Caco-2 (cell line): ENCODE measurements around the gene USP19. TPM values are rescaled to one million over a fixed set of nuclear protein-coding genes. Genes with fewer than 3 reads are reported as not detected.

Experiments used
- BruUV-seq: library from RNA; stranded (reverse); fragments of 400-500 nt; replicated peaks from 2 replicates; lab custom pipeline; 2021; lab: Mats Ljungman, UMichigan
- CTCF ChIA-PET: fragments of 300-600 bp; sonication (Branson Sonifier 250); formaldehyde crosslinking; loops from one replicate; lab custom pipeline; 2022; ENCODE audit warnings: antibody characterized with exemption; lab: Charles Lee
- POLR2A ChIA-PET: fragments of 300-600 bp; sonication (Branson Sonifier 250); formaldehyde crosslinking; loops from one replicate; lab custom pipeline; 2022; ENCODE audit warnings: antibody characterized with exemption; lab: Charles Lee
- DNase-seq, 2 experiments: peaks; one replicate each; pipeline versions ENCODE4 v3.0.0 to v3.0.0-alpha.2; 2020 to 2022
- H3K27me3 ChIP-seq: replicated peaks from 2 replicates; pipeline ENCODE4 v1.6.0; 2011; ENCODE audit warnings: low read length; ENCODE audit not compliant: control insufficient read depth, insufficient read depth
- H3K36me3 ChIP-seq: 2 replicates; pipeline ENCODE4 v1.5.1; 2011; ENCODE audit warnings: low read length; ENCODE audit not compliant: control insufficient read depth, insufficient read depth
- H3K4me1 ChIP-seq: fragments of 250-450 bp; sonication (Bioruptor Pico); 2 replicates; pipeline ENCODE4 v1.5.1; 2020; ENCODE audit warnings: mild to moderate bottlenecking
- H3K4me3 ChIP-seq: 2 replicates; pipeline ENCODE4 v1.5.1; 2011; ENCODE audit warnings: low read depth, mild to moderate bottlenecking, control low read depth, low read length
- H3K9me3 ChIP-seq: fragments of 250-450 bp; sonication (Bioruptor Pico); 2 replicates; pipeline ENCODE4 v1.5.1; 2020; ENCODE audit warnings: mild to moderate bottlenecking, moderate library complexity
- H3K27ac Mint-ChIP-seq: one replicate; pipeline ENCODE4 v1.8.0; 2022; ENCODE audit warnings: mixed read lengths; ENCODE audit not compliant: unreplicated experiment
- H3K27me3 Mint-ChIP-seq: one replicate; pipeline ENCODE4 v1.8.0; 2022; ENCODE audit warnings: mixed read lengths; ENCODE audit not compliant: insufficient read depth, unreplicated experiment
- H3K36me3 Mint-ChIP-seq: one replicate; pipeline ENCODE4 v1.8.0; 2022; ENCODE audit warnings: mild to moderate bottlenecking, mixed read lengths; ENCODE audit not compliant: insufficient read depth, unreplicated experiment
- H3K4me1 Mint-ChIP-seq: one replicate; pipeline ENCODE4 v1.8.0; 2022; ENCODE audit warnings: low read depth, mixed read lengths; ENCODE audit not compliant: unreplicated experiment
- H3K4me3 Mint-ChIP-seq: one replicate; pipeline ENCODE4 v1.8.0; 2022; ENCODE audit warnings: mild to moderate bottlenecking, moderate library complexity, mixed read lengths; ENCODE audit not compliant: unreplicated experiment
- H3K9me3 Mint-ChIP-seq: one replicate; pipeline ENCODE4 v1.8.0; 2022; ENCODE audit warnings: mixed read lengths; ENCODE audit not compliant: unreplicated experiment
- CTCF ChIP-seq, 2 experiments: fragments of 200-600 bp in 1 of 2; IDR thresholded peaks; 1 replicate in 1 of 2; 2 replicates in 1 of 2; pipeline versions ENCODE4 v1.5.1 to v1.8.0; 2011 to 2022; ENCODE audit warnings: antibody characterized with exemption in 1 of 2, control low read depth in 1 of 2, inconsistent platforms in 1 of 2, low read depth in 1 of 2, low read length in 1 of 2, mild to moderate bottlenecking in 1 of 2, moderate library complexity in 1 of 2; ENCODE audit not compliant: insufficient read depth in 1 of 2, severe bottlenecking in 1 of 2, unreplicated experiment in 1 of 2
- intact Hi-C: fragments of 100-400 bp; cut with micrococcal nuclease; formaldehyde crosslinking; loops from one replicate; pipeline ENCODE4 v1.10.0; 2022; ENCODE audit not compliant: unreplicated experiment
- total RNA-seq: library from RNA; stranded (reverse); gene quantifications from 2 replicates; pipeline ENCODE4 v1.2.3, GENCODE V29; 2022

Gene USP19
- total RNA-seq, 1 experiment from 2014 or later = 55.9 TPM

GRCh38 chr3:49148159-49148558, 27.5 kb upstream of the USP19 start:
- ChIA-PET CTCF (no interaction called here), POLR2A (interaction anchor here (0.6 kb wide), 1 partner anchor 35 kb away, joined by 5 read pairs; no protein-coding TSS in a partner anchor)
- peaks cover 6% of the 10 kb centered on the region for H3K36me3 Mint-ChIP-seq
- intact Hi-C loops = no loop called here
- H3K9me3 Mint-ChIP-seq = no peaks in the 10 kb centered on the region
- no TSS peak for BruUV-seq
- H3K27me3 Mint-ChIP-seq = no peaks in the 10 kb centered on the region
- no peak overlapping the region for H3K27ac Mint-ChIP-seq
- no peak for DNase-seq
- Histone ChIP-seq H3K4me1 (no peaks in the 10 kb centered on the region), H3K27me3 (no peaks in the 10 kb centered on the region), H3K9me3 (no peaks in the 10 kb centered on the region), H3K4me3 (no peak overlapping the region), H3K36me3 (no peaks in the 10 kb centered on the region)
- H3K4me3 Mint-ChIP-seq = no peak overlapping the region
- H3K4me1 Mint-ChIP-seq = no peaks in the 10 kb centered on the region
- no peak for TF ChIP-seq CTCF (IDR thresholded peaks at IDR 0.05; ENCODE audit: insufficient read depth in 1 of 2, low read depth in 1 of 2, low read length in 1 of 2, severe bottlenecking in 1 of 2, unreplicated experiment in 1 of 2)

- POLR2A ChIA-PET = no interaction called here
- Mint-ChIP-seq H3K36me3 (no peaks in the 10 kb centered on the region), H3K4me3 (no peak overlapping the region), H3K9me3 (peaks cover 18% of the 10 kb centered on the region), H3K4me1 (peaks cover 13% of the 10 kb centered on the region), H3K27ac (no peak overlapping the region), H3K27me3 (no peaks in the 10 kb centered on the region)
- no peak for DNase-seq
- intact Hi-C loops = no loop called here
- peaks cover 26% of the 10 kb centered on the region; the same call in 1 of the 2 replicates for H3K9me3 ChIP-seq
- no peak for TF ChIP-seq CTCF (IDR thresholded peaks at IDR 0.05; ENCODE audit: insufficient read depth in 1 of 2, low read depth in 1 of 2, low read length in 1 of 2, severe bottlenecking in 1 of 2, unreplicated experiment in 1 of 2)
- H3K36me3 ChIP-seq = no peaks in the 10 kb centered on the region
- no peaks in the 10 kb centered on the region for H3K27me3 ChIP-seq
- CTCF ChIA-PET = no interaction called here
- 0 out of 2 replicates have a peak, but pooled peaks cover 5% of the 10 kb centered on the region for H3K4me1 ChIP-seq
- BruUV-seq = no TSS peak
- H3K4me3 ChIP-seq = no peak overlapping the region
Observed at GRCh38 chr3:49140080-49140479, 19.5 kb upstream of the USP19 start.

- H3K27ac Mint-ChIP-seq = no peak overlapping the region
- ChIA-PET POLR2A (no interaction called here), CTCF (no interaction called here)
- no TSS peak for BruUV-seq
- H3K4me3 ChIP-seq = no peak overlapping the region
- no peaks in the 10 kb centered on the region for H3K27me3 Mint-ChIP-seq
- peaks cover 6% of the 10 kb centered on the region; the same call in 1 of the 2 replicates for H3K9me3 ChIP-seq
- H3K9me3 Mint-ChIP-seq = no peaks in the 10 kb centered on the region
- peaks cover 17% of the 10 kb centered on the region for H3K36me3 Mint-ChIP-seq
- peak overlapping the region; percentile 29 for H3K4me3 Mint-ChIP-seq
- no peak for DNase-seq
- no peaks in the 10 kb centered on the region for H3K27me3 ChIP-seq
- peaks cover 17% of the 10 kb centered on the region for H3K4me1 ChIP-seq
- peaks cover 13% of the 10 kb centered on the region for H3K4me1 Mint-ChIP-seq
- intact Hi-C loops = no loop called here
- TF ChIP-seq CTCF (IDR thresholded peaks at IDR 0.05; ENCODE audit: insufficient read depth in 1 of 2, low read depth in 1 of 2, low read length in 1 of 2, severe bottlenecking in 1 of 2, unreplicated experiment in 1 of 2) = no peak
- H3K36me3 ChIP-seq = 0 out of 2 replicates have a peak, but pooled peaks cover 1% of the 10 kb centered on the region
Observed at GRCh38 chr3:49135499-49135898, 14.9 kb upstream of the USP19 start.
